Measurements from ENCODE around the gene ADAMTSL5. TPM values are rescaled to one million over a fixed set of nuclear protein-coding genes. Genes with fewer than 3 reads are reported as not detected.

The ADAMTSL5 gene
- total RNA-seq, 2 donors from 2014 or later = 22.2 to 36.2 TPM

- Histone ChIP-seq H3K27me3 (replicated peaks; ENCODE audit: insufficient read depth) (no peaks in the 10 kb centered on the region), H3K36me3 (no peaks in the 10 kb centered on the region), H3K9me3 (no peaks in the 10 kb centered on the region), H3K27ac (no peak overlapping the region), H3K4me1 (ENCODE audit: control insufficient read depth in 1 of 2, low read depth in 2 of 2) (peaks cover 6 to 17% of the 10 kb centered on the region in 2 donors), H3K4me3 (no peak overlapping the region)
- TF ChIP-seq CTCF (IDR thresholded peaks at IDR 0.05) = no peak
- DNase-seq (ENCODE audit: low spot score) (no peak), ATAC-seq (ENCODE audit: insufficient number of reproducible peaks, low FRiP score, low read depth) (no peak)
These were observed 25.9 kb downstream of the ADAMTSL5 start for GRCh38 chr19:1486720-1487575.

- no peak for TF ChIP-seq CTCF (IDR thresholded peaks at IDR 0.05)
These were observed 28.8 kb downstream of the ADAMTSL5 start for GRCh38 chr19:1483979-1484428.

GRCh38 chr19:1483131-1483978, 29.5 kb downstream of the ADAMTSL5 start:
- no peak overlapping the region for H3K4me3 ChIP-seq
- DNase-seq (ENCODE audit: low spot score) (no peak), ATAC-seq (ENCODE audit: insufficient number of reproducible peaks, low FRiP score, low read depth) (no peak)
- H3K27ac ChIP-seq = no peak overlapping the region
- no peaks in the 10 kb centered on the region for H3K9me3 ChIP-seq
- peaks cover under 1 to 9% of the 10 kb centered on the region in 2 donors for H3K4me1 ChIP-seq (ENCODE audit: control insufficient read depth in 1 of 2, low read depth in 2 of 2)
- H3K27me3 ChIP-seq (replicated peaks; ENCODE audit: insufficient read depth) = no peaks in the 10 kb centered on the region
- no peaks in the 10 kb centered on the region for H3K36me3 ChIP-seq
- TF ChIP-seq CTCF (IDR thresholded peaks at IDR 0.05) = no peak

More at GRCh38 chr19:1483979-1484428, 28.8 kb downstream of the ADAMTSL5 start:
- Histone ChIP-seq H3K36me3 (no peaks in the 10 kb centered on the region), H3K4me1 (ENCODE audit: control insufficient read depth in 1 of 2, low read depth in 2 of 2) (peaks cover 0 to 5% of the 10 kb centered on the region in 2 donors), H3K27me3 (replicated peaks; ENCODE audit: insufficient read depth) (no peaks in the 10 kb centered on the region), H3K9me3 (no peaks in the 10 kb centered on the region), H3K4me3 (no peak overlapping the region), H3K27ac (no peak overlapping the region)
- ATAC-seq (ENCODE audit: insufficient number of reproducible peaks, low FRiP score, low read depth) = no peak
- DNase-seq (ENCODE audit: low spot score) = no peak

- H3K36me3 ChIP-seq = no peaks in the 10 kb centered on the region
- no peak for DNase-seq (ENCODE audit: low spot score)
- no peak overlapping the region for H3K4me3 ChIP-seq
- H3K4me1 ChIP-seq (ENCODE audit: control insufficient read depth in 1 of 2, low read depth in 2 of 2) = peaks cover 6 to 15% of the 10 kb centered on the region in 2 donors
- no peak for TF ChIP-seq CTCF (IDR thresholded peaks at IDR 0.05)
- no peaks in the 10 kb centered on the region for H3K9me3 ChIP-seq
- ATAC-seq (ENCODE audit: insufficient number of reproducible peaks, low FRiP score, low read depth) = no peak
- H3K27me3 ChIP-seq (replicated peaks; ENCODE audit: insufficient read depth) = no peaks in the 10 kb centered on the region
- no peak overlapping the region for H3K27ac ChIP-seq
These were observed 30.3 kb downstream of the ADAMTSL5 start for GRCh38 chr19:1482361-1483130.
